Astrocyte (in vitro differentiated cells and primary cell): ENCODE results near the gene DNAH1. TPM values are rescaled to one million over a fixed set of nuclear protein-coding genes. Genes with fewer than 3 reads are reported as not detected.

Source experiments
- DNase-seq: peaks from one replicate; pipeline ENCODE4 v3.0.0-alpha.2; 2010; ENCODE audit warnings: low read depth
- FAIRE-seq: peaks from 2 replicates; lab custom pipeline; 2011; peaks lifted over from hg19 to GRCh38; lab: Jason Lieb, UNC
- H2AFZ ChIP-seq: 2 replicates; pipeline ENCODE4 v1.6.0; 2012; ENCODE audit warnings: low read depth, low read length, inconsistent platforms
- H3K27ac ChIP-seq: 2 replicates; pipeline ENCODE4 v1.5.1; 2011; ENCODE audit warnings: low read depth, low read length, inconsistent platforms
- H3K27me3 ChIP-seq: 2 replicates; pipeline ENCODE4 v1.6.0; 2011; ENCODE audit warnings: low read length, inconsistent platforms; ENCODE audit not compliant: insufficient read depth
- H3K36me3 ChIP-seq: 2 replicates; pipeline ENCODE4 v1.5.1; 2011; ENCODE audit warnings: low read length, inconsistent platforms; ENCODE audit not compliant: insufficient read depth
- H3K4me1 ChIP-seq: 2 replicates; pipeline ENCODE4 v1.5.1; 2011; ENCODE audit warnings: low read length, inconsistent platforms; ENCODE audit not compliant: insufficient read depth
- H3K4me2 ChIP-seq: 2 replicates; pipeline ENCODE4 v1.6.0; 2012; ENCODE audit warnings: low read length, inconsistent platforms
- H3K4me3 ChIP-seq: 2 replicates; pipeline ENCODE4 v1.5.1; 2011; ENCODE audit warnings: low read depth, mild to moderate bottlenecking, low read length, inconsistent platforms; ENCODE audit not compliant: insufficient read depth
- H3K79me2 ChIP-seq: 2 replicates; pipeline ENCODE4 v1.6.0; 2012; ENCODE audit warnings: mild to moderate bottlenecking, low read length, inconsistent platforms; ENCODE audit not compliant: insufficient read depth
- H3K9ac ChIP-seq: 2 replicates; pipeline ENCODE4 v1.6.0; 2012; ENCODE audit warnings: mild to moderate bottlenecking, low read length, inconsistent platforms
- H3K9me3 ChIP-seq: 2 replicates; pipeline ENCODE4 v1.5.1; 2012; ENCODE audit warnings: low read depth, mild to moderate bottlenecking, low read length, inconsistent platforms; ENCODE audit not compliant: insufficient read depth
- H4K20me1 ChIP-seq: 2 replicates; pipeline ENCODE4 v1.6.0; 2012; ENCODE audit warnings: low read length, inconsistent platforms; ENCODE audit not compliant: insufficient read depth
- H3K27ac Mint-ChIP-seq: one replicate; pipeline ENCODE4 v1.8.0; 2021; ENCODE audit warnings: mild to moderate bottlenecking, mixed read lengths; ENCODE audit not compliant: unreplicated experiment
- H3K27me3 Mint-ChIP-seq: one replicate; pipeline ENCODE4 v1.8.0; 2021; ENCODE audit warnings: low read depth, mixed read lengths; ENCODE audit not compliant: unreplicated experiment
- H3K36me3 Mint-ChIP-seq: one replicate; pipeline ENCODE4 v1.8.0; 2021; ENCODE audit warnings: low read depth, mixed read lengths; ENCODE audit not compliant: unreplicated experiment
- H3K4me1 Mint-ChIP-seq: one replicate; pipeline ENCODE4 v1.8.0; 2021; ENCODE audit warnings: low read depth, mixed read lengths; ENCODE audit not compliant: unreplicated experiment
- H3K4me3 Mint-ChIP-seq: one replicate; pipeline ENCODE4 v1.8.0; 2021; ENCODE audit warnings: mild to moderate bottlenecking, moderate library complexity, mixed read lengths; ENCODE audit not compliant: unreplicated experiment
- H3K9me3 Mint-ChIP-seq: one replicate; pipeline ENCODE4 v1.8.0; 2021; ENCODE audit warnings: mild to moderate bottlenecking, mixed read lengths; ENCODE audit not compliant: unreplicated experiment
- EZH2 ChIP-seq: IDR thresholded peaks from 2 replicates; pipeline ENCODE4 v1.6.1; 2012; ENCODE audit warnings: mild to moderate bottlenecking, low read length, inconsistent platforms; ENCODE audit not compliant: insufficient read depth
- microRNA-seq: library from miRNA; unstranded; fragments of <30 nt; microRNA quantifications from one replicate; pipeline ENCODE4 v1.2.0, GENCODE V29; 2020
- total RNA-seq: library from RNA; stranded (reverse); gene quantifications from 2 replicates; pipeline ENCODE4 v1.2.1, GENCODE V29; 2021
- TF ChIP-seq, protein P1 (sequence below): IDR thresholded peaks from 2 replicates; pipeline ENCODE4 v1.5.1; 2011; ENCODE audit warnings: low read depth, mild to moderate bottlenecking, inconsistent platforms, low read length, moderate library complexity; ENCODE audit not compliant: insufficient read depth

The DNAH1 gene
- total RNA-seq, 1 donor from 2014 or later = 2.3 TPM

DNA sequence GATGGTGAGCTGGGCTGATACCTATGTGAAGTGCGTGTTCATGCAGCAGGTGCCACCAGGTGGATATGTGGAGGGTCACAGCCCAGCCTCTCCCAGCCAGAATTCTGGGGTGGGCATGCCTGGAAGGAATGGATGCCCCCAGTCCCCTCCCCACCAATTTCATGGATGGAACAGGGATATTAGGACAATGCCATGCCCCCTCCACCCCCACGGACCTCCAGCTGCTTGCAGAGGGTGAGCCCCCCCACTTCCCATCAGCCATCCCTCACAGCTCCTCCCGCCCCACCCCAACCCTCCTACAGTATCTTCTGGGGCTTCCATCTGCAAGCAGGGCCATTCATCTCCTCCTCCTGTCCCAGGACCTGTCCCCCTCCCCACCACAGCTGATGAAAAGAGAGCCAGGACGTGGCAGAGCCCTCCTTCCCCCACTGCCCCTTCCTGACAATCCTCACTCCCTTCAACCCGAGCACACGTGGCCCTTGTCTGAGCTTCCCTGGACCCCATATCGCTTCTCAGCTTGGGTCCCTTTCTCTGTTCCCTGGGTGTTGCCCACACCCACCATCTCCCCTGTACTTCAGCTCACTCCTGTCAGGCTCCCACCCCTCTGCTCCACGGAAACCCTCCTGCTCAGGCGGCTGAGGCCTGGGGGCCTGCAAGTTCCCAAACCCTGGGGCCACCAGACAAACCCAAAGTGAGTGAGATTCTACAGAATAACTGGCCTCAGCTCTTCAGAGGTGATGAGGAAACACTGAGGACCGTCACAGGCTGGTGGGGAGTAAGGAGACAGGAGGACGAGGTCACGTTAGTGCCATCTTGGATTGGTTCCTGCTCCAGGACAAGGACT lies 131.6 kb downstream of the DNAH1 start:
- H2AFZ ChIP-seq = no peak overlapping the region

More for the DNA sequence above, 131.6 kb downstream of the DNAH1 start:
- TF ChIP-seq EZH2 = no peak
- TF ChIP-seq, protein P1, sequence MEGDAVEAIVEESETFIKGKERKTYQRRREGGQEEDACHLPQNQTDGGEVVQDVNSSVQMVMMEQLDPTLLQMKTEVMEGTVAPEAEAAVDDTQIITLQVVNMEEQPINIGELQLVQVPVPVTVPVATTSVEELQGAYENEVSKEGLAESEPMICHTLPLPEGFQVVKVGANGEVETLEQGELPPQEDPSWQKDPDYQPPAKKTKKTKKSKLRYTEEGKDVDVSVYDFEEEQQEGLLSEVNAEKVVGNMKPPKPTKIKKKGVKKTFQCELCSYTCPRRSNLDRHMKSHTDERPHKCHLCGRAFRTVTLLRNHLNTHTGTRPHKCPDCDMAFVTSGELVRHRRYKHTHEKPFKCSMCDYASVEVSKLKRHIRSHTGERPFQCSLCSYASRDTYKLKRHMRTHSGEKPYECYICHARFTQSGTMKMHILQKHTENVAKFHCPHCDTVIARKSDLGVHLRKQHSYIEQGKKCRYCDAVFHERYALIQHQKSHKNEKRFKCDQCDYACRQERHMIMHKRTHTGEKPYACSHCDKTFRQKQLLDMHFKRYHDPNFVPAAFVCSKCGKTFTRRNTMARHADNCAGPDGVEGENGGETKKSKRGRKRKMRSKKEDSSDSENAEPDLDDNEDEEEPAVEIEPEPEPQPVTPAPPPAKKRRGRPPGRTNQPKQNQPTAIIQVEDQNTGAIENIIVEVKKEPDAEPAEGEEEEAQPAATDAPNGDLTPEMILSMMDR = no peak
- H3K36me3 Mint-ChIP-seq = peaks cover 3% of the 10 kb centered on the region
- no peak overlapping the region for H3K4me3 ChIP-seq
- no peaks in the 10 kb centered on the region for H3K9me3 ChIP-seq
- no peaks in the 10 kb centered on the region for H3K9me3 Mint-ChIP-seq
- no peaks in the 10 kb centered on the region for H3K4me1 Mint-ChIP-seq
- no peaks in the 10 kb centered on the region for H4K20me1 ChIP-seq
- no peak overlapping the region for H3K4me2 ChIP-seq
- H3K4me1 ChIP-seq = peaks cover 9% of the 10 kb centered on the region
- no peak overlapping the region for H3K27ac Mint-ChIP-seq
- DNase-seq (no peak), FAIRE-seq (no peak)
- no peak overlapping the region for H3K27ac ChIP-seq
- H3K27me3 ChIP-seq = no peaks in the 10 kb centered on the region
- H3K79me2 ChIP-seq = no peaks in the 10 kb centered on the region
- H3K36me3 ChIP-seq = no peaks in the 10 kb centered on the region
- peaks cover 20% of the 10 kb centered on the region for H3K27me3 Mint-ChIP-seq
- H3K4me3 Mint-ChIP-seq = no peak overlapping the region
- no peak overlapping the region for H3K9ac ChIP-seq

Small RNAs within 50 kb of the gene (microRNA-seq; reads per million reads assigned to microRNA genes)
- gene MIR135A1 (48.2 reads per million, percentile 58 among the genes with 10 or more reads in this experiment), gene MIRLET7G (6,387 reads per million, percentile 93 among the genes with 10 or more reads in this experiment)

Other genes starting within 250 kb of the DNAH1 start
- gene POC1A, start 161.9 kb upstream of the DNAH1 start, total RNA-seq = 3.1 and 3.7 TPM in 2 replicates
- 51.4 and 56.3 TPM in 2 replicates for gene ALAS1, start 118.2 kb upstream of the DNAH1 start, total RNA-seq
- gene TLR9, start 90.7 kb upstream of the DNAH1 start, total RNA-seq = 0.25 and 0.36 TPM in 2 replicates
- 103 and 105 TPM in 2 replicates for gene TWF2, start 77.2 kb upstream of the DNAH1 start, total RNA-seq
- gene PPM1M, start 70.6 kb upstream of the DNAH1 start, total RNA-seq = 8.9 and 9.1 TPM in 2 replicates
- gene WDR82, start 37.7 kb upstream of the DNAH1 start, total RNA-seq = 57.4 and 59.7 TPM in 2 replicates
- gene GLYCTK, start 28.5 kb upstream of the DNAH1 start, total RNA-seq = 4.8 and 5.2 TPM in 2 replicates
- 70.6 and 74.0 TPM in 2 replicates for gene BAP1, start 93.7 kb downstream of the DNAH1 start, total RNA-seq
- gene PHF7, start 94.3 kb downstream of the DNAH1 start, total RNA-seq = 3.9 and 4.8 TPM in 2 replicates
- gene SEMA3G, start 128.8 kb downstream of the DNAH1 start, total RNA-seq = 0.09 and 0.26 TPM in 2 replicates
- gene TNNC1, start 137.7 kb downstream of the DNAH1 start, total RNA-seq = 5.4 and 12.4 TPM in 2 replicates
- 118 TPM in 2 replicates for gene NISCH, start 139.3 kb downstream of the DNAH1 start, total RNA-seq
- gene STAB1, start 179.0 kb downstream of the DNAH1 start, total RNA-seq = 0.39 TPM in 1 of 2 replicates, not detected in the other
- gene NT5DC2, start 217.5 kb downstream of the DNAH1 start, total RNA-seq = 178 and 189 TPM in 2 replicates
- 22.9 and 26.0 TPM in 2 replicates for gene UQCC5, start 220.3 kb downstream of the DNAH1 start, total RNA-seq